Transverse colon (tissue), 4 donors: ENCODE measurements around the gene TACC2. TPM values are rescaled to one million over a fixed set of nuclear protein-coding genes. Genes with fewer than 3 reads are reported as not detected.
A peak's percentile ranks its signal among the peaks of the same experiment; 100 is the strongest.

ENCODE experiments used
- DNase-seq: peaks from one replicate; pipeline ENCODE4 v3.0.0-alpha.2; 2019
- H3K27ac ChIP-seq, 4 donors: fragments of 200-600 bp; sonication (generic); 2 replicates each; pipeline ENCODE4 v1.5.1; 2016 to 2018; ENCODE audit warnings: inconsistent platforms in 4 of 4
- H3K27me3 ChIP-seq: fragments of 200-600 bp; sonication (generic); 2 replicates; pipeline ENCODE4 v1.5.1; 2017; ENCODE audit warnings: inconsistent platforms
- H3K36me3 ChIP-seq, 4 donors: fragments of 200-600 bp; sonication (generic); 2 replicates each; pipeline ENCODE4 v1.5.1; 2017 to 2019; ENCODE audit warnings: inconsistent platforms in 4 of 4
- H3K4me1 ChIP-seq, 4 donors: fragments of 200-600 bp; sonication (generic); 2 replicates each; pipeline ENCODE4 v1.5.1; 2017 to 2020; ENCODE audit warnings: inconsistent platforms in 4 of 4
- H3K4me3 ChIP-seq, 4 donors: fragments of 200-600 bp; sonication (generic); 1 replicate in 1 of 4; 2 replicates in 3 of 4; pipeline versions ENCODE4 v1.5.1 to v1.6.1; 2017 to 2019; ENCODE audit warnings: inconsistent platforms in 4 of 4
- H3K9me3 ChIP-seq, 2 donors: fragments of 200-600 bp; sonication (generic); 2 replicates each; pipeline ENCODE4 v1.5.1; 2017 to 2019; ENCODE audit warnings: inconsistent platforms in 2 of 2
- EP300 ChIP-seq: sonication (generic); formaldehyde crosslinking; IDR thresholded peaks from one replicate; pipeline ENCODE4 v1.6.1; 2017; ENCODE audit warnings: antibody characterized with exemption, low read depth
- POLR2A ChIP-seq: fragments of 450-650 bp; IDR thresholded peaks from one replicate; pipeline ENCODE4 v1.6.1; 2016; ENCODE audit warnings: antibody characterized with exemption, mild to moderate bottlenecking, moderate library complexity
- POLR2AphosphoS5 ChIP-seq, 3 donors: sonication (generic); formaldehyde crosslinking; IDR thresholded peaks; one replicate each; pipeline ENCODE4 v1.6.1; 2016; ENCODE audit warnings: antibody characterized with exemption in 3 of 3
- WGBS, 2 donors: methylation state at CpG; one replicate each; pipeline ENCODE4 v1.1.5; 2018; ENCODE audit warnings: low coverage in 1 of 2; 5-methylcytosine and 5-hydroxymethylcytosine counted together
- in situ Hi-C, 4 donors: fragments of 200-750 bp; cut with MboI; loops; one replicate each; pipeline versions ENCODE4 v1.15.0 to v1.15.1; 2017; ENCODE audit warnings: low sequenced_read_pairs in 3 of 4, low pct_ligation_motif_present in 1 of 4, low pct_unique_long_range_greater_than_20kb in 1 of 4
- intact Hi-C: fragments of 100-400 bp; cut with DNase I; formaldehyde crosslinking; loops from one replicate; pipeline ENCODE4 v1.15.1; 2023; ENCODE audit warnings: low total_unique reads
- total RNA-seq, 4 donors: library from RNA; depleted of rRNA; stranded (reverse); fragments of >200 nt; gene quantifications; one replicate each; pipeline ENCODE4 v1.1.0, GENCODE V29; 2016
- TF ChIP-seq, protein P1 (sequence below), 5 experiments: fragments of 200-600 bp in 3 of 5; fragments of 450-650 bp in 2 of 5; sonication (generic) in 3 of 5; IDR thresholded peaks; 1 replicate in 2 of 5; 2 replicates in 3 of 5; pipeline ENCODE4 v1.5.1; 2016 to 2017; ENCODE audit warnings: antibody characterized with exemption in 5 of 5, inconsistent platforms in 3 of 5, mild to moderate bottlenecking in 2 of 5, moderate library complexity in 1 of 5

The TACC2 gene
- total RNA-seq, 4 donors from 2014 or later: 65.9 to 178 (median 101) TPM

DNA sequence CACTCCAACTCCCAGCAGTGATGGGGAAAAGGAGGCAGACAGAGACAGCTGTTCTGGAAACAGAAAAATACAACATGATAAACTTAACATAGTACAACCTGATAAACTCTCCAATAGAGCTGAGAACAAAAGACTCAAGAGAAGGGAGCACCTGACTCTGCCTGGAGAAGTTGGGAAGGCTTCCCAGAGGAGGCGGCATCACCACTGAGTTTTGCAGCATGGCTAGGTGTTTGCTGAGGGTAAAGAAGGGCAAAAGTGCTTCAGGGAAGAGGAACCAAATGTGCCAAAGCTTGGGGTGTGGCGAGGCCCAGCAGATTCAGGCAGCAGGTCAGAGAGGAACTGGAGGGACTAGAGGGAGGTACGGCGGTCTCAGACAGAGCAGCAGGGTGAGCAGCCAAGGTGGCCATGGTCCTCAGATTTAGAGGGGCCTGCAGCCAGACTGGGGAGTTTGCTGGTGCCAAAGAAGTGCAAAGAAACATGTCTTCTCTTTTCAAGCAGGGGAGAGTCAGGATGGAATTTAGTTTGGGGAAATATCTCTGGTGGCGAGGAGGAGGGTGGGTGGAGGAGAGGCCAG, 162.2 kb downstream of the TACC2 start:
- WGBS, 2 donors: 92 to 100% methylated on average over 2 to 5 of the region's 5 CpGs
- peaks cover 6 to 37% (median 20%) of the 10 kb centered on the region in 4 donors for H3K4me1 ChIP-seq
- no peaks in the 10 kb centered on the region for H3K27me3 ChIP-seq
- in situ Hi-C loops (no loop called here), intact Hi-C loops (no loop called here)
- no peak for DNase-seq
- H3K9me3 ChIP-seq: no peaks in the 10 kb centered on the region
- peak overlapping the region in 2 of 4 donors; percentile 60 to 80 for H3K27ac ChIP-seq
- TF ChIP-seq, protein P1, sequence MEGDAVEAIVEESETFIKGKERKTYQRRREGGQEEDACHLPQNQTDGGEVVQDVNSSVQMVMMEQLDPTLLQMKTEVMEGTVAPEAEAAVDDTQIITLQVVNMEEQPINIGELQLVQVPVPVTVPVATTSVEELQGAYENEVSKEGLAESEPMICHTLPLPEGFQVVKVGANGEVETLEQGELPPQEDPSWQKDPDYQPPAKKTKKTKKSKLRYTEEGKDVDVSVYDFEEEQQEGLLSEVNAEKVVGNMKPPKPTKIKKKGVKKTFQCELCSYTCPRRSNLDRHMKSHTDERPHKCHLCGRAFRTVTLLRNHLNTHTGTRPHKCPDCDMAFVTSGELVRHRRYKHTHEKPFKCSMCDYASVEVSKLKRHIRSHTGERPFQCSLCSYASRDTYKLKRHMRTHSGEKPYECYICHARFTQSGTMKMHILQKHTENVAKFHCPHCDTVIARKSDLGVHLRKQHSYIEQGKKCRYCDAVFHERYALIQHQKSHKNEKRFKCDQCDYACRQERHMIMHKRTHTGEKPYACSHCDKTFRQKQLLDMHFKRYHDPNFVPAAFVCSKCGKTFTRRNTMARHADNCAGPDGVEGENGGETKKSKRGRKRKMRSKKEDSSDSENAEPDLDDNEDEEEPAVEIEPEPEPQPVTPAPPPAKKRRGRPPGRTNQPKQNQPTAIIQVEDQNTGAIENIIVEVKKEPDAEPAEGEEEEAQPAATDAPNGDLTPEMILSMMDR (IDR thresholded peaks at IDR 0.05): no peak
- TF ChIP-seq EP300 (no peak), POLR2A (no peak), POLR2AphosphoS5 (IDR thresholded peaks at IDR 0.05) (no peak)
- H3K4me3 ChIP-seq: no peak overlapping the region
- no peaks in the 10 kb centered on the region for H3K36me3 ChIP-seq

DNA sequence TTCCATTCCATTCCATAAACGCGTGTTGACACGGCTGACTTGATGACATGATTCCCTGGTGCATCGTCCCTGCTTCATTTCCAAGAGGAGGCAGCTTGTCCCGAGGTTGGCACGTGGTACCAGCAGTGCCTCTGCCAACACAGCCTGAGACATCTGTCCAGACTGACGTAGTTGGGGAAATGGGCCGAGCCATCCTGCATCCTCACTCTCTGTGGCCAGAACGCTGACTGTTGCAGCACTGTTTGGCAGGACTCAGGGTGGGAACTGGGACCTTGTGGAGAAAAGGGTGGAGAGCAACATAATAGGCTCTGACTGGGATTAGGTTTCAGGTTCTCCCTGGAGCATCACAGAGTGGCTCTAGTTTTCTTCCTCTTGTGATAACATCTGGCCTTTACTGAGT, 163.6 kb downstream of the TACC2 start:
- H3K4me3 ChIP-seq: no peak overlapping the region
- 76% methylated on average over 9 of the region's 9 CpGs; no CpG with 5 or more reads in 1 of the 2 donors for WGBS, 2 donors
- peak; percentile 56 for DNase-seq
- no peaks in the 10 kb centered on the region for H3K27me3 ChIP-seq
- peaks cover 6 to 37% (median 20%) of the 10 kb centered on the region in 4 donors for H3K4me1 ChIP-seq
- H3K36me3 ChIP-seq: no peaks in the 10 kb centered on the region
- peak overlapping the region in 3 of 4 donors; percentile 46 to 80 (median 60) for H3K27ac ChIP-seq
- no peaks in the 10 kb centered on the region for H3K9me3 ChIP-seq
- TF ChIP-seq POLR2A (no peak), EP300 (peak; percentile 33), POLR2AphosphoS5 (IDR thresholded peaks at IDR 0.05) (peak; percentile 31 to 65 (median 39))
- TF ChIP-seq, protein P1 (IDR thresholded peaks at IDR 0.05): no peak
- intact Hi-C loops: no loop called here
- in situ Hi-C loops: no loop called here

DNA sequence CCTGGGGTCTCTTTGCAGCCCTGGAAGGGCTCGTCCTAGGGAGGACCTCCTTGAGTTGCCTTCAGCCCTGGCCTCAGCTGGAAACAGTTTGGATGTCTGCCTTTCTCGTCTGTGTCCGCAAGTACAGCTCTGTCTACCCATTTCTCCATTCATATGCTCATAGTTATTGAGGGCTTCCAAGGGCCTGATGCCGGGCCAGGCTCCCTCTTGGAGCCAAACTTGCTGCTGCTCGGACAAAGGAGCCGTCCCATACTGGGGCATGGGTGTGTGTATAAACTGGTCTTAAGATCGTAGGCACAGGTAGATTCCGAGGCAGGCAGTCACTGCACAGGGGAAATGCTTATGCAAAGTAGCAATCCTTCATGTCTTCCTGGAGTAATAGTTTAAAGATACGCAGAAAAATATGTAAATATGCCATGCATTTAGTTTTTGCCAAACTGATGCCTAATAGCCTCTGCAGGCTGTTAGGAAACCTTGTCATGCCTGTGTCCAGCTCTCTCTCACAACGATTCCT, 165.1 kb downstream of the TACC2 start:
- in situ Hi-C loops (no loop called here), intact Hi-C loops (no loop called here)
- WGBS, 2 donors: 36 to 52% methylated on average over 2 to 9 of the region's 10 CpGs
- peaks cover 6 to 31% (median 15%) of the 10 kb centered on the region in 4 donors for H3K4me1 ChIP-seq
- H3K9me3 ChIP-seq: no peaks in the 10 kb centered on the region
- H3K27ac ChIP-seq: peak overlapping the region in 3 of 4 donors; percentile 71 to 80 (median 76)
- H3K4me3 ChIP-seq: no peak overlapping the region
- TF ChIP-seq POLR2AphosphoS5 (IDR thresholded peaks at IDR 0.05): no peak
- TF ChIP-seq POLR2A: no peak
- TF ChIP-seq, protein P1 (IDR thresholded peaks at IDR 0.05): no peak
- TF ChIP-seq EP300: no peak
- no peaks in the 10 kb centered on the region for H3K36me3 ChIP-seq
- H3K27me3 ChIP-seq: no peaks in the 10 kb centered on the region
- DNase-seq: no peak

DNA sequence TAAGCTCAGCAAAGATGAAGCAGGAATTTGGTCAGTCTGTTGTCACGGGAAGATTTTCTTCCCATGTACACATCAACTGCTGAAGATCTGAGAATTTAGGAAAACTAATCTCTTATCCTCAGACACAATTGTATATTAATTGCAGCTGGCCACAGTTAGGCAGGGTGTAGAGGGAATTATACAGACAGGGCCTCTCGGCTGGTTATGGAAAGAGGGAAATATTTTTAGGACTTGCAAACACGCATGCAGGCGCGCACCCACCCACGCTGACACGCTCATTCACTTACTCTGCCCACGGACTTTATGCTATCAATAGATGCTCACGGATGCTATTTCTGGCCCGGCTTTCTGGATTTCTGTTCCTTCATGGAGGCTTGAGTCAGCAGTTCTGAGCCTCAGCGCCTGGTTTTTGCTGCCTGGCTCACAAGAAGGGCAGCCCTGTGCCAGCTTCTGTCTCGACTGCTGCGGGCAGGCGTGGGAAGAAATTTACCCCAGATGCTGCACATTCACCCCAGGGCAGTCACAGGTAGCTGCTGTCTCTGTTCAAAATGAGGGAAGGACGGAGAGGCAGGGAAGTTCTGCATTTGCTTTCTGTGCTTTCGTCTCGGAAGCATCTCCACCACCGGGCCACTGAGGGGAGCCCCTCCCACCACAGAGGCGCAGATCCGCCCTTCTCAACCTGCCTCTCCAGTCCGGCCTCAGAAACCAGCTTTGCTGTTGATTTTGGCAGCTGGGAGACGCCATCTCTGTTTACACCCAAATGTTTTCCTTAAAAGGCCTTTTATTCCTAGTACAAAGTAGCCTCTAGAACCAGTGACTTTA, 165.8 kb downstream of the TACC2 start:
- DNase-seq: no peak
- in situ Hi-C loops: no loop called here
- 56% methylated on average over 10 to 21 of the region's 22 CpGs for WGBS, 2 donors
- H3K27me3 ChIP-seq: no peaks in the 10 kb centered on the region
- H3K9me3 ChIP-seq: no peaks in the 10 kb centered on the region
- H3K4me3 ChIP-seq: no peak overlapping the region
- intact Hi-C loops: no loop called here
- peaks cover under 1 to 29% (median 13%) of the 10 kb centered on the region in 4 donors for H3K4me1 ChIP-seq
- peak overlapping the region; percentile 55 to 80 (median 74) for H3K27ac ChIP-seq
- no peaks in the 10 kb centered on the region for H3K36me3 ChIP-seq
- TF ChIP-seq, protein P1 (IDR thresholded peaks at IDR 0.05): no peak
- no peak for TF ChIP-seq POLR2AphosphoS5 (IDR thresholded peaks at IDR 0.05)
- TF ChIP-seq POLR2A: no peak
- TF ChIP-seq EP300: no peak
